Fibroblast of mammary gland (primary cell): Measurements from ENCODE around the gene SEPTIN10.

Source experiments
- DNase-seq: peaks from one replicate; pipeline ENCODE4 v3.0.0-alpha.2; 2010; ENCODE audit warnings: low read depth
- H3K4me3 ChIP-seq: 2 replicates; pipeline ENCODE4 v1.5.1; 2011; ENCODE audit warnings: low read depth, mild to moderate bottlenecking, low read length, moderate library complexity; ENCODE audit not compliant: control insufficient read depth
- TF ChIP-seq, protein P1 (sequence below): conservative IDR thresholded peaks from 2 replicates; pipeline ENCODE4 v1.5.1; 2011; ENCODE audit warnings: low read depth, low read length, inconsistent platforms; ENCODE audit not compliant: control insufficient read depth, insufficient read depth

The SEPTIN10 gene

GRCh38 chr2:109507217-109507616, 106.5 kb downstream of the SEPTIN10 start:
- TF ChIP-seq, protein P1, sequence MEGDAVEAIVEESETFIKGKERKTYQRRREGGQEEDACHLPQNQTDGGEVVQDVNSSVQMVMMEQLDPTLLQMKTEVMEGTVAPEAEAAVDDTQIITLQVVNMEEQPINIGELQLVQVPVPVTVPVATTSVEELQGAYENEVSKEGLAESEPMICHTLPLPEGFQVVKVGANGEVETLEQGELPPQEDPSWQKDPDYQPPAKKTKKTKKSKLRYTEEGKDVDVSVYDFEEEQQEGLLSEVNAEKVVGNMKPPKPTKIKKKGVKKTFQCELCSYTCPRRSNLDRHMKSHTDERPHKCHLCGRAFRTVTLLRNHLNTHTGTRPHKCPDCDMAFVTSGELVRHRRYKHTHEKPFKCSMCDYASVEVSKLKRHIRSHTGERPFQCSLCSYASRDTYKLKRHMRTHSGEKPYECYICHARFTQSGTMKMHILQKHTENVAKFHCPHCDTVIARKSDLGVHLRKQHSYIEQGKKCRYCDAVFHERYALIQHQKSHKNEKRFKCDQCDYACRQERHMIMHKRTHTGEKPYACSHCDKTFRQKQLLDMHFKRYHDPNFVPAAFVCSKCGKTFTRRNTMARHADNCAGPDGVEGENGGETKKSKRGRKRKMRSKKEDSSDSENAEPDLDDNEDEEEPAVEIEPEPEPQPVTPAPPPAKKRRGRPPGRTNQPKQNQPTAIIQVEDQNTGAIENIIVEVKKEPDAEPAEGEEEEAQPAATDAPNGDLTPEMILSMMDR, result no peak

DNA sequence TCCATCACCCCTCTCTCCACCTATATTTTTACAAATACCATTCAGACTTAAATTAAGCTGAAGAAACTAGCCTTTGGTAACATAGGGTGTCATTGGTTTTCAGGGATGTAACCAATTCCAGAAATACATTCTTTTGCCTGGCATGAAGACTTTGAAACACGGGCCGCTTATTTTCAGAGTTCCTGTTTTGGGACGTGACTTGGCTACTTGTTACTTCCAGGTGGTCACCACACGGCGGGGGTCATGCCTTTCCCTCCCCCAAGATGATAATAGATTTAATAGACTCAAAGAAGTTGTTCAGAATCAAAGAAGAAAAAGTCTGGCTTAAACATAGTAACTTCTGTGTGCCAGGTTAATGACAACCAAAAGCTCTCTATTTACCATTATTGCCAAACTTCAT, 110.6 kb downstream of the SEPTIN10 start:
- H3K4me3 ChIP-seq, result no peak overlapping the region
- no peak for DNase-seq
- TF ChIP-seq, protein P1, result no peak

More at GRCh38 chr2:109507217-109507616, 106.5 kb downstream of the SEPTIN10 start:
- no peak for DNase-seq
- H3K4me3 ChIP-seq, result no peak overlapping the region

DNA sequence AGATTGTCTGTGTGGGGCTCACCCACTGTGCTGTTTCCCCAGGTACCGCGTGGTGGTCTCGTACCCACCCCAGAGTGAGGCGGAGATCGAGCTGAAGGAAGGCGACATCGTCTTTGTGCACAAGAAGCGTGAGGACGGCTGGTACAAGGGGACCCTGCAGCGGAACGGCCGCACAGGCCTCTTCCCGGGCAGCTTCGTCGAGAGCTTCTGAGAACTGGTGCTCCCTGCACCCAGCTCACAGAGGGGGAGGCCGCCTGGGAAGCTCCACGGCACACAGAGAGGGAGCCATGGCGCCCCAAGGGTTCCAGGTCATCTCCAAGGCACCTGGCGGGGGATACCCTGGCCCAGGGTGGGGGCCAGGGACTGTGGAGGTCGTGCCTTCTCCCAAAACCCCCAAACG, 112.3 kb downstream of the SEPTIN10 start:
- H3K4me3 ChIP-seq, result no peak overlapping the region
- TF ChIP-seq, protein P1, result no peak
- no peak for DNase-seq

GRCh38 chr2:109500910-109501309, 112.9 kb downstream of the SEPTIN10 start:
- TF ChIP-seq, protein P1, result no peak
- DNase-seq, result no peak
- H3K4me3 ChIP-seq, result no peak overlapping the region

GRCh38 chr2:109499566-109499965, 114.2 kb downstream of the SEPTIN10 start:
- H3K4me3 ChIP-seq, result no peak overlapping the region
- no peak for DNase-seq
- TF ChIP-seq, protein P1, result no peak

DNA sequence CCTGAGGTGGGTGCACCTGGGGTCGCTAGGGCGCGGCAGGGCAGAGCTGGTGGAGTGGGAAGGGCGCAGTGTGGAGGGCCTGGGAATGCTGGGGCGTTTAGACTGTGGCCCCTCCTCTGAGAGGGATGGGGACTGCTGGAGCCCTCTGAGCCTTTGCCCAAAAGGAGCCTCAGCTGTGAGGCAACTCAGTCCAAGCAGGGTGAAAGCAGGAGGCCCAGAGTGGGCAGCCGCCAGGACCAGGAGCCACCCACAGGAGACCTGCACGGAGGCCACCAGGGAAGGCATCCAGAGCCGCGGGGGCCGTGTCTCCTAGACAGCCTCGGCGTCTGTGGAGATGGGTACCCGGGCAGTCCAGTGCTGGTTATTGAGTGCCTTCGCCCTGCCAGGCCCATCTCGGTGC, 114.9 kb downstream of the SEPTIN10 start:
- TF ChIP-seq, protein P1, result no peak
- no peak for DNase-seq
- no peak overlapping the region for H3K4me3 ChIP-seq

DNA sequence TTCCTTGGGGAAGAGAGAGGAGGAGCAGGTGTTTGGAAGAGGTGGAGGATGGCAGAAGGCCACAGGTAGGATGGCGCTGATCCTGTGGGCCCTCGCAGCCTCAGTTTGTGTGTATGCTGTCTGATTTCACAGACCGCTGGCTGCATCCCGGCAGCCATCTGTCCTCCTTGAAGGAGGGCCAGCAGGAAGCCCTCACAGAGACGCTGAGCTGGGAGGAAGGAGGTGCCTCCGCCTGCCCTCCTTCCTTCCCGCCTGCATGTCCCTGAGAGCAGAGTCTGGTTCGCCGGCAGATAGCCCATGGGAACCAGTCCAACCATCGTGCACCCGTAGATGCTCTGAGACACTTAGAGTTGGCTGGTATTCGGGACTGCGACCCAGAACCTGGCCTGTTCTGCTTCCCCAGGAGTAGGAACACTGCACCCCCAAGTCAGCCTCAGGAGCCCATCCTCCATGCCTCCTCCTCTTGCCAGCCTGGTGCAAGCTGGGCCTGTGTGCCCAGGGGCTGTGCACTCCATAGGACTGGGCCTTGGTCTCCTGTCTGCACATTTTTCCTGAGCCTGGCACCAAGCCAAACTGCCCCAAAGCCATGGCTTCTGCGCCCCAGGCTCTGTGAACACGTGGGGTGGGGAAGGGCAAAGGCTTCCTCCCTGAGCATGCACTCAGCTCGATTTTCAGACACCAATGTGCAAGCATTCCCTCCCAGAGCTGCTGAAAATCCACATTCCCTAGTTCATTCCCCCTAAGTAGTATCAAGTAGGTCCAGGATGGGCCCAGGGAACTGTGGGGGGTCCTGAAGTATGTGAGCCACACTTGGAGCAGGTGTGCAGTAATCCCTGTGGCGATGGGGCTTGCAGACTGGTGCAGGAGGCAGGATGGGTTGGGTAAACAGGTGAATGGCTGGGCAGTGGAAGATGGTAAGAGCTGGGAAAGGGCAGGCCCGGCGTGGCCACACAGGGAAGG, 115.6 kb downstream of the SEPTIN10 start:
- DNase-seq, result no peak
- H3K4me3 ChIP-seq, result no peak overlapping the region
- TF ChIP-seq, protein P1, result no peak
